GM12892 (cell line): Measurements from ENCODE around the gene ZSWIM6.

Experiments used
- DNase-seq: peaks from one replicate; pipeline ENCODE4 v3.0.0; 2011; ENCODE audit not compliant: insufficient read length
- FAIRE-seq: peaks from 2 replicates; lab custom pipeline; 2011; peaks lifted over from hg19 to GRCh38; lab: Jason Lieb, UNC
- POLR2A ChIP-seq: IDR thresholded peaks from 2 replicates; pipeline ENCODE4 v1.6.1; 2011; ENCODE audit warnings: low read depth, low read length, control low read depth
- POLR2AphosphoS5 ChIP-seq: IDR thresholded peaks from 2 replicates; pipeline ENCODE4 v1.6.1; 2011; ENCODE audit warnings: low read depth, low read length, control low read depth
- TAF1 ChIP-seq: IDR thresholded peaks from 2 replicates; pipeline ENCODE4 v1.6.1; 2011; ENCODE audit warnings: low read depth, mild to moderate bottlenecking, control low read depth, low read length, borderline replicate concordance

ZSWIM6 gene

GRCh38 chr5:61327760-61328753 lies 4.0 kb upstream of the ZSWIM6 start:
- no peak for TF ChIP-seq POLR2A
- no peak for TF ChIP-seq POLR2AphosphoS5
- no peak for TF ChIP-seq TAF1
- FAIRE-seq = peak; percentile 83
- DNase-seq = peak; percentile 41

- DNase-seq (no peak), FAIRE-seq (peak; percentile 80)
- TF ChIP-seq TAF1 (no peak), POLR2AphosphoS5 (no peak), POLR2A (no peak)
Measured at GRCh38 chr5:61328791-61329549, 3.1 kb upstream of the ZSWIM6 start.

GRCh38 chr5:61329550-61330128 lies 2.4 kb upstream of the ZSWIM6 start:
- no peak for FAIRE-seq
- DNase-seq = peak; percentile 19
- TF ChIP-seq TAF1 (no peak), POLR2AphosphoS5 (no peak)

- TF ChIP-seq POLR2AphosphoS5 (no peak), TAF1 (no peak), POLR2A (no peak)
- FAIRE-seq (peak; percentile 33), DNase-seq (no peak)
Measured at GRCh38 chr5:61330341-61330844, 1.7 kb upstream of the ZSWIM6 start.

GRCh38 chr5:61330845-61331406 lies 1.1 kb upstream of the ZSWIM6 start:
- no peak for TF ChIP-seq TAF1
- no peak for TF ChIP-seq POLR2AphosphoS5
- TF ChIP-seq POLR2A = no peak
- FAIRE-seq = peak; percentile 85
- peak; percentile 44 for DNase-seq

GRCh38 chr5:61332358-61332749 lies 296 bp downstream of the ZSWIM6 start:
- FAIRE-seq (no peak), DNase-seq (peak; percentile 19)
- no peak for TF ChIP-seq POLR2AphosphoS5
- TF ChIP-seq POLR2A = no peak
- no peak for TF ChIP-seq TAF1

- DNase-seq (peak; percentile 37), FAIRE-seq (no peak)
- TF ChIP-seq POLR2AphosphoS5 = no peak
- TF ChIP-seq TAF1 = no peak
- TF ChIP-seq POLR2A = no peak
Measured at GRCh38 chr5:61332851-61333320, 828 bp downstream of the ZSWIM6 start.

- DNase-seq (peak; percentile 20), FAIRE-seq (peak; percentile 81)
- no peak for TF ChIP-seq POLR2AphosphoS5
- TF ChIP-seq POLR2A = no peak
- TF ChIP-seq TAF1 = no peak
Measured at GRCh38 chr5:61333321-61333953, 1.4 kb downstream of the ZSWIM6 start.

GRCh38 chr5:61333954-61334867 lies 2.2 kb downstream of the ZSWIM6 start:
- no peak for FAIRE-seq
- no peak for DNase-seq
- TF ChIP-seq POLR2A (no peak), TAF1 (no peak), POLR2AphosphoS5 (no peak)
